DND-41 (cell line): ENCODE measurements around the gene LRRC3C.

ENCODE experiments used
- ATAC-seq: fragments of 200-7000 bp; cut with Tn5 transposase; 3 replicates; pipeline ENCODE4 v1.9.1; 2021; ENCODE audit warnings: low read depth; ENCODE audit not compliant: insufficient read depth
- DNase-seq: peaks from one replicate; pipeline ENCODE4 v3.0.0-alpha.2; 2020
- H2AFZ ChIP-seq: 2 replicates; pipeline ENCODE4 v1.6.0; 2012; ENCODE audit warnings: low read depth, low read length
- H3K27ac ChIP-seq: 2 replicates; pipeline ENCODE4 v1.5.1; 2012; ENCODE audit warnings: low read length, inconsistent platforms
- H3K27me3 ChIP-seq: fragments of 200-600 bp; sonication (generic); 2 replicates; pipeline ENCODE4 v1.6.0; 2012; ENCODE audit warnings: low read length, mild to moderate bottlenecking, inconsistent platforms; ENCODE audit not compliant: insufficient read depth, poor library complexity
- H3K36me3 ChIP-seq: 2 replicates; pipeline ENCODE4 v1.5.1; 2012; ENCODE audit warnings: low read length, inconsistent platforms; ENCODE audit not compliant: insufficient read depth
- H3K4me1 ChIP-seq: 2 replicates; pipeline ENCODE4 v1.5.1; 2012; ENCODE audit warnings: mild to moderate bottlenecking, low read length; ENCODE audit not compliant: insufficient read depth
- H3K4me2 ChIP-seq: 2 replicates; pipeline ENCODE4 v1.6.0; 2012; ENCODE audit warnings: mild to moderate bottlenecking, moderate library complexity, low read length, inconsistent platforms; ENCODE audit not compliant: insufficient read depth
- H3K4me3 ChIP-seq, 2 experiments: fragments of 200-600 bp in 1 of 2; shearing (Covaris generic) in 1 of 2; 2 replicates each; pipeline ENCODE4 v1.5.1; 2012 to 2016; ENCODE audit warnings: inconsistent platforms in 2 of 2, low read length in 2 of 2, mild to moderate bottlenecking in 2 of 2, low read depth in 1 of 2, moderate library complexity in 1 of 2
- H3K79me2 ChIP-seq: 2 replicates; pipeline ENCODE4 v1.6.0; 2012; ENCODE audit warnings: low read length, inconsistent platforms; ENCODE audit not compliant: insufficient read depth
- H3K9ac ChIP-seq: 2 replicates; pipeline ENCODE4 v1.6.0; 2012; ENCODE audit warnings: low read depth, mild to moderate bottlenecking, inconsistent platforms, low read length, moderate library complexity
- H3K9me3 ChIP-seq: 2 replicates; pipeline ENCODE4 v1.5.1; 2012; ENCODE audit warnings: low read length, moderate library complexity, mild to moderate bottlenecking, inconsistent platforms; ENCODE audit not compliant: insufficient read depth, severe bottlenecking
- H4K20me1 ChIP-seq: 2 replicates; pipeline ENCODE4 v1.6.0; 2012; ENCODE audit warnings: low read length; ENCODE audit not compliant: insufficient read depth
- CTCF ChIP-seq: IDR thresholded peaks from 2 replicates; pipeline ENCODE4 v1.5.1; 2012; ENCODE audit warnings: borderline replicate concordance, low read length, moderate library complexity, mild to moderate bottlenecking; ENCODE audit not compliant: poor library complexity, severe bottlenecking; ENCODE audit errors: extremely low read depth
- EZH2 ChIP-seq: IDR thresholded peaks from 3 replicates; pipeline ENCODE4 v1.6.1; 2012; ENCODE audit warnings: borderline replicate concordance, low read depth, mild to moderate bottlenecking, moderate library complexity, low read length, inconsistent platforms; ENCODE audit not compliant: severe bottlenecking

LRRC3C gene

GRCh38 chr17:39988206-39988810 is 60.8 kb downstream of the LRRC3C start:
- DNase-seq, result no peak
- Histone ChIP-seq H3K79me2 (peaks cover 19% of the 10 kb centered on the region), H3K4me3 (no peak overlapping the region), H3K36me3 (peaks cover 96% of the 10 kb centered on the region), H4K20me1 (peaks cover 25% of the 10 kb centered on the region), H3K27ac (no peak overlapping the region), H3K9ac (no peak overlapping the region), H3K4me1 (peaks cover 10% of the 10 kb centered on the region; the same call in 1 of the 2 replicates), H3K4me2 (no peak overlapping the region), H2AFZ (no peak overlapping the region), H3K9me3 (no peaks in the 10 kb centered on the region), H3K27me3 (no peaks in the 10 kb centered on the region)
- TF ChIP-seq EZH2 (no peak), CTCF (no peak)
- no peak for ATAC-seq

DNA sequence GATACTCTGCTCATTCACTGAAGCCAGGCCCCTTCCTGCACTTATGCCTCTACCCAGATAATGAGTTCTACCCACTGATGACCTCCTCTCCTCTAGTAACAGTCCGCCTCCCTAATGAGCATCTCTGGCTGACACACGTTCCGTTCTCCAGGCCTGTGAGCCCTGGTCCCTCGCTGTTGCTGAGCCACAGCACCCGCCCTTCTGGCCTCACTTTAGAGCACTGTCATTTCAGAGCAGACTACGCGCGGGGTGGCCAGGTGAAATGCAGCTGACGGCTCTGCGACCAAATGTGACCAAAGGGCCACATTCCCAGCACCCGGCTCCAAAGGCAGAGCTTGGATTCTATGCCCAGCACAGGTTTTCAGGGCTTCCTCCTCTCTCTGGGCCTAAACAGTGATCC is 66.9 kb downstream of the LRRC3C start:
- H3K27ac ChIP-seq, result no peak overlapping the region
- TF ChIP-seq CTCF, result no peak
- TF ChIP-seq EZH2, result no peak
- H3K9me3 ChIP-seq, result no peaks in the 10 kb centered on the region
- DNase-seq (no peak), ATAC-seq (no peak)
- H3K27me3 ChIP-seq, result no peaks in the 10 kb centered on the region
- H3K79me2 ChIP-seq, result no peaks in the 10 kb centered on the region
- H3K9ac ChIP-seq, result no peak overlapping the region
- H3K4me2 ChIP-seq, result no peak overlapping the region
- peaks cover 16% of the 10 kb centered on the region for H4K20me1 ChIP-seq
- no peak overlapping the region for H3K4me3 ChIP-seq
- peaks cover 84% of the 10 kb centered on the region for H3K36me3 ChIP-seq
- H3K4me1 ChIP-seq, result no peaks in the 10 kb centered on the region
- no peak overlapping the region for H2AFZ ChIP-seq
